HFF-Myc (cell line): ENCODE data around the gene UBE2L5.

ENCODE experiments used
- DNase-seq: peaks from one replicate; pipeline ENCODE4 v3.0.0-alpha.2; 2011; ENCODE audit warnings: low read depth; ENCODE audit errors: extremely low read depth
- H3K4me3 ChIP-seq: replicated peaks from 2 replicates; pipeline ENCODE4 v1.5.1; 2011; ENCODE audit warnings: low read depth, mild to moderate bottlenecking, control low read depth, low read length
- TF ChIP-seq, protein P1 (sequence below): IDR thresholded peaks from 2 replicates; pipeline ENCODE4 v1.5.1; 2012; ENCODE audit warnings: mild to moderate bottlenecking, low read depth, low read length, control low read depth; ENCODE audit errors: missing control alignments

Gene UBE2L5

DNA sequence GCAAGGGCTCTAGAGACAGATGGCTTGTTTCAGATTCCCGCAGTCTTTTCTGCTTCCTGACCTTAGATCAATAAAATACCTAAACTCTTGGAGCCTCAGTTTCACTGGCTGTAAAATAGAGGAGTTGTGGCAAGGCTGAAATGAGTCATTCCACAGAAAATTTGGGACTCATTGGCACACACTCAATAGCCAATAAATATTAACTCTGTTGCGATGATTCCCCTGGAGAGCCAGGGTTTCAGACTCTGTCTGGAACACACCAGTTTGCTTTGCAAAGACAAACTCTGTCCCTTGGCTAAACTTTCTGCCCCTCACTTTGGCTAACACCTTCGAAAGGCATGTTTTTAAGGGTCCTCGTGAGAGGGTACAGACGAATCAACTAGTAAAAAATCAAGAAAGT is 18.1 kb upstream of the UBE2L5 start:
- no peak for DNase-seq
- H3K4me3 ChIP-seq = no peak overlapping the region
- TF ChIP-seq, protein P1, sequence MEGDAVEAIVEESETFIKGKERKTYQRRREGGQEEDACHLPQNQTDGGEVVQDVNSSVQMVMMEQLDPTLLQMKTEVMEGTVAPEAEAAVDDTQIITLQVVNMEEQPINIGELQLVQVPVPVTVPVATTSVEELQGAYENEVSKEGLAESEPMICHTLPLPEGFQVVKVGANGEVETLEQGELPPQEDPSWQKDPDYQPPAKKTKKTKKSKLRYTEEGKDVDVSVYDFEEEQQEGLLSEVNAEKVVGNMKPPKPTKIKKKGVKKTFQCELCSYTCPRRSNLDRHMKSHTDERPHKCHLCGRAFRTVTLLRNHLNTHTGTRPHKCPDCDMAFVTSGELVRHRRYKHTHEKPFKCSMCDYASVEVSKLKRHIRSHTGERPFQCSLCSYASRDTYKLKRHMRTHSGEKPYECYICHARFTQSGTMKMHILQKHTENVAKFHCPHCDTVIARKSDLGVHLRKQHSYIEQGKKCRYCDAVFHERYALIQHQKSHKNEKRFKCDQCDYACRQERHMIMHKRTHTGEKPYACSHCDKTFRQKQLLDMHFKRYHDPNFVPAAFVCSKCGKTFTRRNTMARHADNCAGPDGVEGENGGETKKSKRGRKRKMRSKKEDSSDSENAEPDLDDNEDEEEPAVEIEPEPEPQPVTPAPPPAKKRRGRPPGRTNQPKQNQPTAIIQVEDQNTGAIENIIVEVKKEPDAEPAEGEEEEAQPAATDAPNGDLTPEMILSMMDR = no peak

DNA sequence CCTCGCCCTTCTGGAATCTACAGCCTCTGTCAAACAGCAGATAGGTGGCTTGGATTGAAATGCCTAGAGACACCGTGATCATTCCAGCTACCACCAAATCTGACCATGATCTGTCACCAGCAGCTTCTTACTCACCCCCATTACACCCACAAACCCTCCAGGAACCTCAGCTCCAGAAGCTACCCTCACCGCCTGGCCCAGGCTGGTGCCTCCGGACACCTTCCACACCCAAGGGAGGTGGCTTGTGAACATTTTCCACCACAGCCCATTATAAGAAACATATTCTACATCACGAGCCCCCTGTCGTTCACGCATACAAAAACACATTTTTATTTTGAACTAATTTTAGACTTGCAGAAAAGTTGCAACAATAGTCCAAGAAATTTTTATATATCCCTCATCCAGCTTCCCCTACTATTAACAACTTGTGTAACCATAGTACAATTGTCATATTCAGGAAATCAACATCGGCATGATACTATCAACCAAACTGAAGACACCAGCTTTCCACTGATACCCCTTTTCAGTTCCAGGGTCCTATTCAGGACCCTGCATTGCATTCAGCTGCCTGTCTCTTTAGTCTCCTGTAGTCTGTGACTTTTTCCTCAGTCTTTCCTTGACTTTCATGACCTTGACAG is 15.4 kb upstream of the UBE2L5 start:
- no peak for DNase-seq
- H3K4me3 ChIP-seq = no peak overlapping the region
- TF ChIP-seq, protein P1 = no peak

DNA sequence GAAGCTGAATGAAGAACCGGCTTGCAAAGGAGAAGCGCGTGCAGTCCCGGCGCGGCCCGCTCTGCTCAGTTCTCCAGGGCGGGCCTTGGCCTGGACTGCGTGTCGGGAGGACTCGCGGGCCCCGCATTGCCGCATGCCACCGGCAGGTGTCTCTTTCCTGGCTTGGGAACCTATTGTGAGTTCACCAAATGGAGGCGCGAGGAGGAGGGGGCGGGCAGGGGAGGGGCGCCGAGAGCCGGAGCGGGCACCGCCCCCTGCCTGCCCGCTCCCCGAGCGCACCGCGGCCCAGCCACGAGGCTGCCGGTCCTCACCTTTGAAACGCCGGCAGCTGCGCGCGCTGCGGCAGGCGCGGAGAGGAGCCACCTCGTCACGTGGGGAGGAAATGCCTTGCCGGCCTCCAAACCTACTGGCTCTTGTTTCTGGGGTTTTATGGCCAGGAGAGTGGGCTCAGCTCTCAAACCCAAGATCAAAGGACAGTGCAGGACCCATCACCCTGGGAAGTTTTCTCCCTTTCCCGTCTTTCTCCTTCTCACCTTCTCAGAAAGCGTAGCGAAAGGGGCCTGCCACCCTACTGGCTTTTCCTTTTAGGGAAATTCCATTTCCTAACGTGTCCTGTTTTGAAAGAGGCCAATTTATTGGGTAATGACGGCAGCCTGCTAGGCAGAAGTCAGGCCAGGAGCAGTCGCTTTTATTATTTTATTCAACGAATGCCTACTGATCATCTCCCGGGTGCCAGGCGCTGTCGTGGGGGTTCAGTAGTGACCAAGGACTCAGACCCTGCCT is 13.8 kb upstream of the UBE2L5 start:
- TF ChIP-seq, protein P1 = peak; percentile 56
- H3K4me3 ChIP-seq = no peak overlapping the region
- DNase-seq = no peak

GRCh38 chr13:30409886-30410704 is 12.2 kb upstream of the UBE2L5 start:
- H3K4me3 ChIP-seq = no peak overlapping the region
- DNase-seq = no peak
- TF ChIP-seq, protein P1 = no peak

- DNase-seq = no peak
- TF ChIP-seq, protein P1 = no peak
- H3K4me3 ChIP-seq = no peak overlapping the region
These were observed 11.6 kb upstream of the UBE2L5 start for GRCh38 chr13:30410705-30411125.

- TF ChIP-seq, protein P1 = no peak
- DNase-seq = no peak
- H3K4me3 ChIP-seq = no peak overlapping the region
These were observed 9.9 kb upstream of the UBE2L5 start for GRCh38 chr13:30412346-30412745.
